Activated B cell treated with CpG ODN at 0.5 μM for 24 hours (primary cell): ENCODE data around the gene THSD4. TPM values are rescaled to one million over a fixed set of nuclear protein-coding genes. Genes with fewer than 3 reads are reported as not detected.

Experiments
- ATAC-seq: fragments of 200-7000 bp; cut with Tn5 transposase; one replicate; pipeline ENCODE4 v1.10.0; 2021; ENCODE audit warnings: low read depth, mild to moderate bottlenecking, moderate library complexity
- CTCF ChIA-PET: fragments of 350-600 bp; sonication (Branson Sonifier 250); formaldehyde crosslinking; loops from one replicate; lab custom pipeline; 2021; ENCODE audit warnings: antibody characterized with exemption; lab: Charles Lee
- POLR2A ChIA-PET: fragments of 350-600 bp; sonication (Branson Sonifier 250); formaldehyde crosslinking; loops from one replicate; lab custom pipeline; 2021; ENCODE audit warnings: antibody characterized with exemption; lab: Charles Lee
- DNase-seq: peaks from one replicate; pipeline ENCODE4 v3.0.0; 2022
- H3K27ac Mint-ChIP-seq: one replicate; pipeline ENCODE4 v1.8.0; 2020; ENCODE audit warnings: mixed read lengths
- H3K27me3 Mint-ChIP-seq: one replicate; pipeline ENCODE4 v1.8.0; 2021; ENCODE audit warnings: mixed read lengths
- H3K36me3 Mint-ChIP-seq: one replicate; pipeline ENCODE4 v1.8.0; 2021; ENCODE audit warnings: low read depth, mixed read lengths
- H3K4me1 Mint-ChIP-seq: one replicate; pipeline ENCODE4 v1.8.0; 2021; ENCODE audit warnings: mixed read lengths
- H3K4me3 Mint-ChIP-seq: one replicate; pipeline ENCODE4 v1.8.0; 2020; ENCODE audit warnings: mild to moderate bottlenecking, mixed read lengths
- H3K9me3 Mint-ChIP-seq: one replicate; pipeline ENCODE4 v1.8.0; 2020; ENCODE audit warnings: mixed read lengths
- intact Hi-C: fragments of 100-400 bp; cut with micrococcal nuclease; formaldehyde crosslinking; loops from one replicate; pipeline ENCODE4 v1.15.1; 2024
- total RNA-seq: library from RNA; stranded (reverse); gene quantifications from 2 replicates; pipeline ENCODE4 v1.2.3, GENCODE V29; 2022
- TF ChIP-seq, protein P1 (sequence below): fragments of 200-600 bp; IDR thresholded peaks from one replicate; pipeline ENCODE4 v1.8.0; 2022; ENCODE audit warnings: antibody characterized with exemption, mild to moderate bottlenecking

Gene THSD4
- total RNA-seq, 1 donor from 2014 or later: not detected

DNA sequence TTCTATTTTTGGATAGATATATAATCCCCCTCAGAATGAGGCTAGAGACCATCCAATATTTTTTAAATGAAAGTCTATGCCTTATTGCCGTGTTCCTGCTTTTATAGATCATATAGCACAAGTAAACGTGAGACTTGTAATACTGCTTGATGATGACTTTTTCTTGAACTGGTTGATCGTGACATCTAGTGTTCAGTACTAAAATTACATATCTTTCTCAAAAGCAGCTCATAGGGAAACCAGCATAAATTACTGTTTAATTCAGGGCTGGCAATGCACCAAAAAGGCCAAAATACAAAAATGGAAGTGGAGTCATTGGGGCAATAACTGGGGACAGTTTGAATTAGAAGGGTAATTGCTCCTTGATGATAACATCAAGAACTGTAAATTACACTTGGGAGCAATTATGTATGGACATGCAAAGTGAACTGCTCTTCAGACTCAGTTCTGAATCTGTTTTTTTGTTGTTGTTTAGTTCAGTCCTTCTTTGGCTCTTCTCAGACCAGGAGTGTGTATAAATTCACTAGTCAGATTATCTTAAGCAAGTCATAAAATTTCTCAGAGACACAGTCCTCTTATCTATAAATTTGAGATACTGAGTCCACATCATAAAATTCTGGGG is 325.3 kb downstream of the THSD4 start:
- Mint-ChIP-seq H3K27me3 (no peaks in the 10 kb centered on the region), H3K36me3 (no peaks in the 10 kb centered on the region), H3K9me3 (no peaks in the 10 kb centered on the region), H3K4me1 (peaks cover 3% of the 10 kb centered on the region), H3K4me3 (no peak overlapping the region), H3K27ac (no peak overlapping the region)
- DNase-seq (no peak), ATAC-seq (no peak)
- intact Hi-C loops: loop anchor here (5.0 to 10.0 kb wide), 3 partner anchors 214 to 1963 kb away; no protein-coding TSS in a partner anchor
- CTCF ChIA-PET: interaction anchor here (1.0 to 1.4 kb wide), 2 partner anchors 10 to 616 kb away, joined by 3 to 11 read pairs; no protein-coding TSS in a partner anchor
- POLR2A ChIA-PET: no interaction called here
- TF ChIP-seq, protein P1, sequence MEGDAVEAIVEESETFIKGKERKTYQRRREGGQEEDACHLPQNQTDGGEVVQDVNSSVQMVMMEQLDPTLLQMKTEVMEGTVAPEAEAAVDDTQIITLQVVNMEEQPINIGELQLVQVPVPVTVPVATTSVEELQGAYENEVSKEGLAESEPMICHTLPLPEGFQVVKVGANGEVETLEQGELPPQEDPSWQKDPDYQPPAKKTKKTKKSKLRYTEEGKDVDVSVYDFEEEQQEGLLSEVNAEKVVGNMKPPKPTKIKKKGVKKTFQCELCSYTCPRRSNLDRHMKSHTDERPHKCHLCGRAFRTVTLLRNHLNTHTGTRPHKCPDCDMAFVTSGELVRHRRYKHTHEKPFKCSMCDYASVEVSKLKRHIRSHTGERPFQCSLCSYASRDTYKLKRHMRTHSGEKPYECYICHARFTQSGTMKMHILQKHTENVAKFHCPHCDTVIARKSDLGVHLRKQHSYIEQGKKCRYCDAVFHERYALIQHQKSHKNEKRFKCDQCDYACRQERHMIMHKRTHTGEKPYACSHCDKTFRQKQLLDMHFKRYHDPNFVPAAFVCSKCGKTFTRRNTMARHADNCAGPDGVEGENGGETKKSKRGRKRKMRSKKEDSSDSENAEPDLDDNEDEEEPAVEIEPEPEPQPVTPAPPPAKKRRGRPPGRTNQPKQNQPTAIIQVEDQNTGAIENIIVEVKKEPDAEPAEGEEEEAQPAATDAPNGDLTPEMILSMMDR: no peak

DNA sequence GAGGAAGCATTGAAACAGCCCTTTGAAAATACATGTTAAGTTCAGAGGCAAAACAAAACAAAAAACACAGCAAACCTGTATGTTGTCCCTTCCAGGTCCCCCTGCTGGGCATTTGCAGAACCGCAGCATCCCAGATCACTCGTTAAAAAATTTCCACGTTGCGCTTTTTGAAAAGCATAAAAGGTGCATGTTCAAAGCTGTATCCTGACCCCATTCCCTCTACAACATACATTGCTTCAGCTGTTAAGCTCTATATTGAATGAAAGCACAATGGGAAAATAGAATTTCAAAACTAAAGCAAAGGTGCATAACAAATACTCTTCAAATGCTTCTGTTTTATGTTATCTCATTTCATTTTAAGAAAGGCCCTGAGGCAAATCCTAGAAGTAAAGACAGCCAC is 328.3 kb downstream of the THSD4 start:
- Mint-ChIP-seq H3K27me3 (peaks cover 2% of the 10 kb centered on the region), H3K4me3 (no peak overlapping the region), H3K36me3 (no peaks in the 10 kb centered on the region), H3K27ac (no peak overlapping the region), H3K9me3 (no peaks in the 10 kb centered on the region), H3K4me1 (peaks cover 3% of the 10 kb centered on the region)
- ATAC-seq (no peak), DNase-seq (no peak)
- TF ChIP-seq, protein P1: peak; percentile 65
- ChIA-PET POLR2A (no interaction called here), CTCF (interaction anchor here (0.7 to 1.1 kb wide), 2 partner anchors 619 to 875 kb away, joined by 3 read pairs; no protein-coding TSS in a partner anchor)
- intact Hi-C loops: loop anchor here (5.0 to 10.0 kb wide), 3 partner anchors 211 to 1966 kb away; no protein-coding TSS in a partner anchor

DNA sequence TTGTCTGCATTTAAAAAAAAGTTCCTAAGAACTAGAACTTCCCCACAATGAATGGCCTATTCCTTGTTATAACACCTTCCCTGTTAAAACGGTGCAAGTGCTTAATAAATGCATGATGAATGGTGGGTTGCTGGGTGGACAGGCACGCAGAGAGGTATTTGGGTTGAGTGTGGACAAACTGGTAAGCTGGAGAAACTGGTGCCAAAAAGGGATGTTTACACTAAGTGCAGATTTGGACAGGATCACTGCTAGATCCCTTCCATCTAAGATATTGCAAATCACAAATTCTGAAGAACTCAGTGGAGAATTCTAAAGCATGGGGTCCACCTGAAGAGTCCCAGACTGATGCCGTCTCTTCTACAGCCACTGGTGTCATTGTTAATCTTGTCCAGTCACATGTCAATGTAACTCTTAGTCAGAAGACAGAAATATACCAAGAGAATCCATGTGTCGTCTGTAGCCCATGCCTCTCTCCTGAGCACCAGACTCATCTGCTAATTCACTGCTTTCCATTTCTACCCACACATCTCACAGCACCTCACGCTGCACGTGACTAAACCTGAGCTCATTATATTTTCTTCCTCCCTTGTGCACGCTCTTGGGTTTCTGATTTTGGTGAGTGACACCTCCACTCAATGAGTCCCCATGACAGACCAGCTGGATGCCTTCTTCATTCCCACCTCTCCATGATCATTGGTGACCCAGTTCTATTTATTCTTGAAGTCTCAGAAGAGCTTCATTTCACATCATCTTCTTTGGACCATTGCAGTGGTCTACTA is 328.9 kb downstream of the THSD4 start:
- Mint-ChIP-seq H3K27me3 (peaks cover 2% of the 10 kb centered on the region), H3K4me1 (peaks cover 3% of the 10 kb centered on the region), H3K36me3 (no peaks in the 10 kb centered on the region), H3K9me3 (no peaks in the 10 kb centered on the region), H3K4me3 (no peak overlapping the region), H3K27ac (no peak overlapping the region)
- intact Hi-C loops: loop anchor here (5.0 to 10.0 kb wide), 3 partner anchors 211 to 1967 kb away; no protein-coding TSS in a partner anchor
- ChIA-PET CTCF (interaction anchor here (0.7 kb wide), 1 partner anchor 876 kb away, joined by 3 read pairs; no protein-coding TSS in a partner anchor), POLR2A (no interaction called here)
- no peak for ATAC-seq
- no peak for DNase-seq
- TF ChIP-seq, protein P1: no peak

DNA sequence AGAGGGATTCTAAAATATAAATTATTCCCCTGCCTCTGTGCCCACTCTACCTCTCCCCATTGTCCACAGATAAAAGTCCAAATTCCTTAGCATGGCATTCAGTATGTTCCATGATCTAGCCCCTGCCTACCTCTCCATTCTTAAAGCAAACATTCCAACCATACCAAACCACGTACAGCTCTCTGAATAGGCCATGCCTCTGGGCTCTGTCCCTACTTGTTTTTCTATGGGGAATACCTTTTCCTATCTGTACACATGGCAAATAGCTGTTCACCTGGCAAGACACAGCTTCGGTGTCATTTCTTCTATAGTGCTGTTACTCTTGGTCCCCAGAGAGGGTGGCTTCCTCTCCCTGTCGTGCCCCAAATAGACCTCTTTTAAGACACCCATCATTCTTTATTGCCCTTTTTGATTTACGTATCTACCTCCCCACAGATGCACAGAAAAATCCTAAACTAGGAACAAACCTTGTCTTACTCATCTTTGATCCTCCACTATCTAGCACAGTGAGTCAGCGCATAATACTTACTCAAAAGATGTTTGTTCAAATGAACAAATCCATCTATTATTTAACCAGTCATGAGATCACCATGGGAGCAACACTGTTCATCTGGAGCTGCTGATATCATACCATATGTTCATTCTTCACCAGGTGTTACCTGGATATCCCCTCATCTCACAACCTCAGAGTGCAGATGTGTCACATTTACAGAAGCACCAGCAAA is 329.8 kb downstream of the THSD4 start:
- DNase-seq: no peak
- TF ChIP-seq, protein P1: no peak
- intact Hi-C loops: loop anchor here (5.0 to 10.0 kb wide), 3 partner anchors 210 to 1968 kb away; no protein-coding TSS in a partner anchor
- H3K9me3 Mint-ChIP-seq: no peaks in the 10 kb centered on the region
- no peak for ATAC-seq
- ChIA-PET CTCF (interaction anchor here (0.7 kb wide), 1 partner anchor 1864 kb away, joined by 3 read pairs; no protein-coding TSS in a partner anchor), POLR2A (no interaction called here)
- H3K36me3 Mint-ChIP-seq: no peaks in the 10 kb centered on the region
- H3K4me1 Mint-ChIP-seq: peaks cover 3% of the 10 kb centered on the region
- H3K27me3 Mint-ChIP-seq: peaks cover 2% of the 10 kb centered on the region
- H3K27ac Mint-ChIP-seq: no peak overlapping the region
- H3K4me3 Mint-ChIP-seq: no peak overlapping the region
